Osteoblast (primary cell): Measurements from ENCODE around the gene METTL15. TPM values are rescaled to one million over a fixed set of nuclear protein-coding genes. Genes with fewer than 3 reads are reported as not detected.
A peak's percentile ranks its signal among the peaks of the same experiment; 100 is the strongest.
"Not testable (repeated sequence)": the region's sequence is repeated elsewhere in the genome, so short reads cannot be mapped to it uniquely, and the experiment has no call there.

Source experiments
- DNase-seq: peaks from one replicate; pipeline ENCODE4 v3.0.0; 2011; ENCODE audit warnings: low spot score, mixed read lengths; ENCODE audit not compliant: insufficient read length; ENCODE audit errors: missing footprints
- H2AFZ ChIP-seq: 2 replicates; pipeline ENCODE4 v1.6.0; 2011; ENCODE audit warnings: mild to moderate bottlenecking, low read length
- H3K27ac ChIP-seq: 2 replicates; pipeline ENCODE4 v1.5.1; 2011; ENCODE audit warnings: mild to moderate bottlenecking, low read depth, low read length, moderate library complexity
- H3K27me3 ChIP-seq: 2 replicates; pipeline ENCODE4 v1.6.0; 2012; ENCODE audit warnings: mild to moderate bottlenecking, control low read depth, inconsistent platforms, low read length, moderate library complexity; ENCODE audit not compliant: insufficient read depth
- H3K36me3 ChIP-seq: 2 replicates; pipeline ENCODE4 v1.5.1; 2011; ENCODE audit warnings: mild to moderate bottlenecking, low read length, control low read depth, moderate library complexity; ENCODE audit not compliant: insufficient read depth
- H3K4me1 ChIP-seq: 2 replicates; pipeline ENCODE4 v1.5.1; 2011; ENCODE audit warnings: mild to moderate bottlenecking, low read length, control low read depth, moderate library complexity; ENCODE audit not compliant: insufficient read depth
- H3K4me2 ChIP-seq: 2 replicates; pipeline ENCODE4 v1.6.0; 2011; ENCODE audit warnings: mild to moderate bottlenecking, low read length; ENCODE audit not compliant: insufficient read depth
- H3K4me3 ChIP-seq: fragments of 200-600 bp; sonication (generic); 3 replicates; pipeline ENCODE4 v1.5.1; 2012; ENCODE audit warnings: mild to moderate bottlenecking, low read length, inconsistent platforms; ENCODE audit not compliant: insufficient read depth
- H3K79me2 ChIP-seq: 2 replicates; pipeline ENCODE4 v1.6.0; 2012; ENCODE audit warnings: mild to moderate bottlenecking, low read length, control low read depth, inconsistent platforms; ENCODE audit not compliant: insufficient read depth
- H3K9me3 ChIP-seq: 2 replicates; pipeline ENCODE4 v1.5.1; 2011; ENCODE audit warnings: low read depth, low read length, control low read depth
- H4K20me1 ChIP-seq: 2 replicates; pipeline ENCODE4 v1.6.0; 2012; ENCODE audit warnings: mild to moderate bottlenecking, low read length, control low read depth; ENCODE audit not compliant: insufficient read depth
- CTCF ChIP-seq: IDR thresholded peaks from 2 replicates; pipeline ENCODE4 v1.5.1; 2011; ENCODE audit warnings: mild to moderate bottlenecking, low read depth, low read length, moderate library complexity; ENCODE audit errors: extremely low read depth
- total RNA-seq: library from RNA; depleted of rRNA; stranded (reverse); fragments of >200 nt; gene quantifications from 2 replicates; pipeline ENCODE4 v1.2.3, GENCODE V29; 2012

METTL15 gene
- total RNA-seq, 1 donor = 13.4 TPM

- Histone ChIP-seq H3K9me3 (no peaks in the 10 kb centered on the region), H3K36me3 (peaks cover 4% of the 10 kb centered on the region), H2AFZ (peak overlapping the region; percentile 1), H3K4me3 (no peak overlapping the region), H3K27me3 (no peaks in the 10 kb centered on the region), H3K79me2 (peaks cover 11% of the 10 kb centered on the region), H3K27ac (peak overlapping the region; percentile 32), H3K4me1 (peaks cover 10% of the 10 kb centered on the region), H3K4me2 (peak overlapping the region; percentile 9), H4K20me1 (no peaks in the 10 kb centered on the region)
- TF ChIP-seq CTCF = no peak
- no peak for DNase-seq
Observed at GRCh38 chr11:28123151-28123581, 15.0 kb downstream of the METTL15 start.

- no peak overlapping the region for H3K27ac ChIP-seq
- no peak overlapping the region for H3K4me2 ChIP-seq
- H3K79me2 ChIP-seq = peaks cover 2% of the 10 kb centered on the region
- H2AFZ ChIP-seq = no peak overlapping the region
- no peak overlapping the region for H3K4me3 ChIP-seq
- no peaks in the 10 kb centered on the region for H3K9me3 ChIP-seq
- no peaks in the 10 kb centered on the region for H3K27me3 ChIP-seq
- no peaks in the 10 kb centered on the region for H4K20me1 ChIP-seq
- no peak for DNase-seq
- H3K4me1 ChIP-seq = no peaks in the 10 kb centered on the region
- H3K36me3 ChIP-seq = peaks cover 20% of the 10 kb centered on the region
- TF ChIP-seq CTCF = no peak
Observed at GRCh38 chr11:28132548-28132947, 24.4 kb downstream of the METTL15 start.

- Histone ChIP-seq H3K36me3 (peaks cover 22% of the 10 kb centered on the region), H3K4me3 (no peak overlapping the region), H3K79me2 (peaks cover 2% of the 10 kb centered on the region), H3K27me3 (no peaks in the 10 kb centered on the region), H3K27ac (no peak overlapping the region), H2AFZ (no peak overlapping the region), H3K4me2 (no peak overlapping the region), H4K20me1 (no peaks in the 10 kb centered on the region), H3K4me1 (no peaks in the 10 kb centered on the region), H3K9me3 (no peaks in the 10 kb centered on the region)
- DNase-seq = peak; percentile 42
- TF ChIP-seq CTCF = no peak
Observed at GRCh38 chr11:28133146-28133545, 25.0 kb downstream of the METTL15 start.

GRCh38 chr11:28136157-28136556, 28.0 kb downstream of the METTL15 start:
- H3K4me2 ChIP-seq, DNase-seq, H3K4me3 ChIP-seq, H3K27me3 ChIP-seq, H4K20me1 ChIP-seq, H3K4me1 ChIP-seq, H3K27ac ChIP-seq, H3K79me2 ChIP-seq, H2AFZ ChIP-seq: not testable (repeated sequence)
- H3K9me3 ChIP-seq = peaks cover 12% of the 10 kb centered on the region
- H3K36me3 ChIP-seq = peaks cover 44% of the 10 kb centered on the region
